GM12892 (cell line): ENCODE data around the gene SIM2.

Source experiments
- DNase-seq: peaks from one replicate; pipeline ENCODE4 v3.0.0; 2011; ENCODE audit not compliant: insufficient read length
- FAIRE-seq: peaks from 2 replicates; lab custom pipeline; 2011; peaks lifted over from hg19 to GRCh38; lab: Jason Lieb, UNC
- POLR2A ChIP-seq: IDR thresholded peaks from 2 replicates; pipeline ENCODE4 v1.6.1; 2011; ENCODE audit warnings: low read depth, low read length, control low read depth
- POLR2AphosphoS5 ChIP-seq: IDR thresholded peaks from 2 replicates; pipeline ENCODE4 v1.6.1; 2011; ENCODE audit warnings: low read depth, low read length, control low read depth
- TAF1 ChIP-seq: IDR thresholded peaks from 2 replicates; pipeline ENCODE4 v1.6.1; 2011; ENCODE audit warnings: low read depth, mild to moderate bottlenecking, control low read depth, low read length, borderline replicate concordance

SIM2 gene

DNA sequence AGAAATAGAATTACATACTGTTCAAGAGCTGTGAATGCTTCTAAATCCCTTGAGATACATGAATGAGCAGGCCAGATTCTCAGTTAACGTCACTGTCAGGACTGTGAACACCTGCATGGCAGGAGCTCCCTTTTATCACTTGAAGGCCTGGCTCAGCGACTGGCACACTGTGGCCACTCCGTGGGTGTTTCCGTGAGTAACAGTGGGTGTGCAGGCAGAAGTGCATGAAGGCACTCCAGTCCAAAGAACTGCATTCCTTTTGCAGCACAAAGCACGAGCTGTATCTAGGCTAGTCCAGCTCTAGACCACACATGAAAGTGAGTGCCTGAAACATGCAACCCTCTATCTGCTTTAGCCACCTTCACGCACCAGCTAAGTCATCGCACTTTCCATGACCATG is 9.6 kb upstream of the SIM2 start:
- TF ChIP-seq TAF1 (no peak), POLR2A (no peak), POLR2AphosphoS5 (no peak)
- FAIRE-seq (no peak), DNase-seq (no peak)

DNA sequence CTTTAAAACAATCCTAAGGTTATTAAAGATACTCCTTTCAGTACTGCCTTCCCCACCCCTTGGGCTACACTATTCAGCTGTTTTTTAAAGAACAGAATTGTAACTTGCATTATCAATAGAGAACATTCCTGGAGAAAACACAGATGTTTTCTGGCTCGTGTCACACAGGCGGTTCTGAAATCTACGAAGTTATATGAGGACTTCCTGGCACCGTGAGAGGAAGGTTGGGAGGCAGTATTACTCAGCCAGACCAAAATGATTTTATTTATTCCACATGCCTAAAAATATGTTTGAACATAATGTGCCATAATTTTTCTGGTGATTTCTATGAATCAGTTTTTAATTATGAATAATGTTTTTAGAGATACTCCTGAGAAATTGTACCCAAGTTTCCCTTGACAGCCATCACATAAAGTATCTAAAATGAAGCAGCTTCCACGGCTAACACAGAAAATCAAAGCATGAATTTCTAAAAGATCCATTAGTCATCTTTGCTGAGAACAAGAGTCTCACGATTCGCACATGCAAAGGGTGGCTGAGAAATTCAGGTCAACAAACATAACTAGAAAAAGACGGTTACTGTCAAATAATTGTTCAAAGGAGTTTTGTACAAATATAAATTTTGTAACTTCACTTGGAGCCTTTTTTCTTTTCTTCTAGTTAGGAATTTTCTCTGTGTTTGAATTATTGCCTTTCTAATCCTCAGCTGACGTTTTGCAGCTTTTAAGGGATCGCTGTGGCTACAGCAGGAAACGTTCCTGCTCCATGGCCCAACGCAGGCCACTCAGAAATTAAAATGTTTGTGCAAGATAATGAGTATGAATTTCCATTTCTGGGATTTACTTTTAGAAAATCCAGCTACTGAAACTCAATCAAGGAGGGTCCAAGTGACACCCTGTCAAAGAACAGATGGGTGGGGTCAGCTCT is 8.0 kb upstream of the SIM2 start:
- TF ChIP-seq POLR2A (no peak), TAF1 (no peak), POLR2AphosphoS5 (no peak)
- FAIRE-seq (no peak), DNase-seq (no peak)

DNA sequence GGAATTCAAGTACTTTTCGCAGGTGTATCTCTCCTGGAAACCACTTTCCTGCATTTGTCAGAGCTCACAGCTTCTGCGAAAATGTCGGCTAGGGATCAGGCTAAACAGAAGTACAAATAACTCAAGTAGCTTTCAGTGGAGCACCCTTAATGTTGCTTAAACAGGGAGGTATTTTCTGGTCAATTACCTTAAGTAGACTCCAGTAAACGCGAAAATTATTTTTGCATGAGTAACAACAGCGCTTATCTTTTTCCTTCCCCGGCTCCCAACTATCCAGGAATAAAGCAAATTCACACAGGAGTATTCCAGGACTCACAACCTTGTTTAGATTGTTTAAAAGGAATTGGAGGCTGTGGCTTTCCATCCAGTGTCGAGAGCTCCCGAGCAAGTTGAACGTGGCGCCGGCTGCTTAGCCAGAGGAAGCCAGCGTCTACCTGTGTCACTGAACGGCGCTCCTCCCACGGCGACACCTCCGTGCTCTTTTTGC is 7.3 kb upstream of the SIM2 start:
- FAIRE-seq (no peak), DNase-seq (no peak)
- TF ChIP-seq POLR2AphosphoS5, result no peak
- no peak for TF ChIP-seq TAF1
- no peak for TF ChIP-seq POLR2A

DNA sequence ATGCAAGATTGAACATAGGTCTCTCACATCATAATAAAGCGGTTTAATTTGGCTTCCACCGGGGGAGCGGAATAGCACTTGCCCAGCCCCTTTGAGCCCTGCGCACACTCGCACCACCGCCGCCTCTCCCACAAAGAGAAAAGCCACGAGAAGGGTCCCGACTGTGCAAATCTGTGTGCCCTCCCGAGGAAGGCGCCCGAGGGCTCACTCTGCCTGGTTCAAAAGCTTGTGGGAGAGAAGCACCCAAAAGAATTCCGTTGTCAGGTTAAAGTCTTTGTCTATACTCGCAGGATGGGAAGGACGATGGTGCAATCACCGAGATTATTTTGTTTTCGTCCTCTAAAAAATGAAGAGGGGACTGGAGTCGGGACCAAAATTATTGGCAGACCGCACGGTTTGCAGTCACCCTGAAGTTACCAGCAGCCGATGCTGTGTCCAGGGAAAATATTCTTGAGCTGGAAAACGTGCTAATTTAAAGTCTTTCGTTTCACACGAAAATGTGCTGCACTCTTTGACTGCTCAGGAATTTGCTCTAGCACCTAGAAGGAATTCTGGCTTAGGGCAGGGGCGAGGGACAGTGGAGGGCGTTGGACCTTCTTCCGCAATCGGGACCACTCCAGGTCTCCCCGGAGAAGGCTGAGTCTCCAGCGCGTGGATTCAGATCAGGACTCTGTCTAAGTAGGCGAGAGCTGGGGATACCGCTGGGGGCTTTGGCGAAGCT is 6.6 kb upstream of the SIM2 start:
- DNase-seq (no peak), FAIRE-seq (no peak)
- no peak for TF ChIP-seq POLR2A
- TF ChIP-seq POLR2AphosphoS5, result no peak
- TF ChIP-seq TAF1, result no peak

DNA sequence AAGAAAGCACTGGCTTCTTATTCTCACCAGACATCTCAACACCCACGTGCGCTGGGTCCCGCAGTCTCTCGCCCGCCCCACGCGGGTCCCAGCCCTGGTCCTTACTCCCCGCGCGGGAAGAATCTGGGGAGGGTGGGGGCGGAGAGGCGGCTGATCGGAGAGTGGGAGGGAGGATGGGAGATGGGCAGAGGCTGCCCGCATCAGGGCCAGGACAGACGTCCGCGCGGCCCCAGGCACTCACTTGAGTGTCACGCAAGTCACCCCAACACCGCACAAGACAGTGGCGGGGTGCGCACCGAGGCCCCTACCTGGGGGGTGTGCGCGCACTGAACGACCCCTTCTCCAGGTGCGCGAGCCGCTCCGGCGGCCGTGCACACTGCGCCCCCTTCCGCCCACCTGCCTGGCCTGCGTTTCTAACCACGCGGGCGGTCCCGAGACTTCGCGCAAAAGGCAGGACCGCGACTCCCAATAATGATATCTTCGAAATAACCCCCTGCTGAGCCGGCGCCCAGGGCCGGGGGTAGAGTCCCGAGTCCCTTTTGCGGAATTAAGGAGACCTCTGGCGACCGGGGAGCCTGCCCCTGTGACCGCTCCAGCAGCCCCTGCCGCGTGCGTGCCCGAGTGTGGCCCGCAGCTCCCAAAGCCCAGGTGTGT is 6.0 kb upstream of the SIM2 start:
- DNase-seq, result no peak
- TF ChIP-seq POLR2A (no peak), POLR2AphosphoS5 (no peak), TAF1 (no peak)
- no peak for FAIRE-seq

DNA sequence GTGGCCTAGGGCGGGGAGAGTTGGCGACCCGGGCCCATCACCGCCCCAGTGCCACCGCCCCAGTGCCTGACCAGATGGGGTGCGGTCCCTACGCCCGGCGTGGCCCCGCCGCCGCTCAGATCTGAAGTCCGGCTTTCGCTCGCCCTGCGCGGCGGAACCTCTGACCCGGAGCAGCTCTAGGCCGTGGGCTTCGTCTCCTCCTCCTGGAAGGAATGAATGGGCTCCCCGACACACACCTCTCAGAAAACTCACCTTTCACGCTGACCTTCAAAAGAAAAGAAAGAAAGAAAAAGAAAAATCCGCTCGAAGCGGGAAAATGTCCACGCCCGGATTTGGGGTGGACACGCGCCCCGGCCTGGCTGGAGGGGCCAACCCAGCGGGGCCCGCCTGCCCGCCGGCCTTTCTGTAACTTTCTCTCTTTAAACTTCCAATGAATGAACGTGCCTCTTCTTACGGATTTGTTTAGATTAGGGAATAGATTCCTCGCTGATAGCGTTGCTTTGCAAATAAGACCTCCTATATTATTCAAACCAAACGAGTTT is 5.4 kb upstream of the SIM2 start:
- FAIRE-seq (no peak), DNase-seq (no peak)
- TF ChIP-seq TAF1 (no peak), POLR2A (no peak)

DNA sequence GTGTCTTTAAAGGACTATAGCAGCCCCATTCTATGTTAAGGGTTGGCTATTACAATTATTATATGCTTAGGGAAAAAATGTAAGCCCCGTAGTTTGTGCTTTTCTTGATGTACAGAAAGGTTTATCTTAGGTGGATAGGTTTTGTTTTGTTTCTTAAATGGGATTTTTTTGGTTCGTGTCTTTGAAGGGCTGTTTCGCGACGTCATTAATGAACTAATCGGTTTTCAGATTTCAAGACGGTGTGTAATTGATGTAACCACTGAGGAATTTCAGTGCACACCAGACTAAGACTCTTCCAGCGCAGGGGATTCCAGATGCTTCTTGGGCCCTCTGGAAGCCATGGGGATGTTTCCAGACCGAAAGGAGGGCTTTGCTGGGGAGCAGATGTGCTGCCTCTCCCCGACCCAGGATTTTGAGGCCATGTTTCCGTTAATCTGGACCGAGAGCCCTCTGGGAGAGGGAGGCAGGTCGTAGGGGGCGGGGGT is 4.8 kb upstream of the SIM2 start:
- no peak for DNase-seq
- TF ChIP-seq POLR2A (no peak), POLR2AphosphoS5 (no peak), TAF1 (no peak)
- no peak for FAIRE-seq

DNA sequence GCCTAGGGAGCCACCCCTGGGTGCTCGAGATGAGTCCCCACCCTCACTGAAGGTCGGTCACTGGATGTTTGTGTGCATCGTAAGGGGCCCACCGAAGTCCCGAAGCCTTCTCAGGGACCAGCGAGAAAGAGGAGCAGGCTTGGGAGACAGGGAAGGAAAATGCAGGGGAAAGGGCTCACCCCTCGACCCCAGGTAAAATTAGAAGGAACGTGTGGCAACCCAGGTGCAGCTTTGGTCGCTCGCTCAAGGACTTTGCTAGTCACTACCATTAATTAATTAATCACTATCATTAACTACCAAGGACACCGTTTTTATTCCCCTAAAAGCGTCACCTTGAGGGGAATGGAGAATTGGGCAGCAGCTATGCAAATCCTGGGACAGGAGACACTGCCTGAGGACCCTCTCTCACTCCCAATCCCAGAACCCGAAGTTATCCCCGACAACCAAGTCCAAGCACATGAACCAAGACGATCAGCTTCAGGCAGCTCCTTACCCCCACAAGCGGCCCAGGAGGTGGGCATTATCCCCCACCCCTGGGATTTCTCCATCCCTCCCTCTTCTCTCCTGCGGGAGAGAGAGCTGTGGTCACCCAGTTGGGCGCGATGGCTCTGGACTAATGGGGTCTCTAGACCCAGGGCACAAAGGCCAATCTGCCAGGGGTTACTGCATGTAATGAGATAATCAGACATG is 4.2 kb upstream of the SIM2 start:
- TF ChIP-seq POLR2AphosphoS5 (no peak), POLR2A (no peak), TAF1 (no peak)
- DNase-seq, result no peak
- FAIRE-seq, result no peak

DNA sequence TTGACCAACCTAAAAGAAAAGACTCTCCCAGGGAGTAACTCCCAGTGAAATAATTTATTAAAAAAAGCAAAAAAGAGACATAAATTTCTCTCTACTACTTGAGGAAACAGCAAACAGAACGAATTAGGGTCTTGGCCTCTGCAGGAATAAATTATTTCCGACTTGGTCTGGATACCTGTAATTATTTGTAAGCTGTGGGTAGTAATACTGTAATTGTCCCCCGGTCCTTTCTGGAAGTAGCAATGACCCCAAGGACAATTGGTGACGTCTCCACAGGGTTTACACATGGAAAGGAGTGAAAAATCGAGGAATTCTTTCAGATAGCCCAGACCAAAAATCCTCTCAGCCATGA is 3.7 kb upstream of the SIM2 start:
- FAIRE-seq (no peak), DNase-seq (no peak)
- TF ChIP-seq POLR2AphosphoS5 (no peak), POLR2A (no peak), TAF1 (no peak)

DNA sequence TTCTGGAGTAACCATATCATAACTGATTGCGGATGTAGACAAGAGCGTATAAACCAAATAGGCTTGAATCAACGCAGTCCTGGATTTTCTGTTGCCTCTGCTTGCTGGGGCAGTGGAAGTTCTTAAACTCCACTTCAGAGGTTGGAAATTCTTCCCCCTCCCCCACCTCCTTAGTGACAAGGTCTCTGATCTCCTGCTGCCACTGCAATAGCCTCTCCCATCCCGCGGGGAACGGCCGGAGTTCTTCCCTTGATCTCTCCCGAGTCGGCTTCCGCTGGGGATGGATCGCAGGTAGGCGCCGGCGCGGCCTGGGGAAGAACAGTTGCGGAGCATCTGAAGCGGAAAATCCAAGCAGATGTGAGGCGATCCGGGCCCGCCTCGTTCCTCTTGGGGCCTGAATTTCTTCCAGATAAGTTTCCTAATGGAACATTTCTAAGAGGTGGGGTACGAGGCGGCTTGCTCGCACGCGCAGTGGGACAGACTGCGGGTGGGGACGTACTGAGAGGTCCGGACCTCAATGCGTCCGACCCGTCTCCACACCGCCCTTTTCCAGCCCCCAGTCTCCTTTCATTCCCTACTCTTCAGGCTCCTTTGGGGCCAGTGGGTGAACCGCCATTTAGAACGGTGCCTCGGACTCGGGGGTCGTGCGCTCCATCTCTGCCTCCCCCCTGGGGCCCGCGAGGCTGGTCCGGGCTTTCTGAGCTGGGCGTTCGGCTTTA is 3.1 kb upstream of the SIM2 start:
- TF ChIP-seq POLR2AphosphoS5 (no peak), TAF1 (no peak), POLR2A (no peak)
- DNase-seq (no peak), FAIRE-seq (no peak)
